Spleen (tissue), 11 donors: ENCODE measurements around the gene GLB1L. TPM values are rescaled to one million over a fixed set of nuclear protein-coding genes. Genes with fewer than 3 reads are reported as not detected.
A peak's percentile ranks its signal among the peaks of the same experiment; 100 is the strongest.

Source experiments
- DNase-seq: peaks from one replicate; pipeline ENCODE4 v3.0.0-alpha.2; 2020
- H3K27ac ChIP-seq, 8 donors: fragments of 200-600 bp; sonication (generic) in 7 of 8; 1 replicate in 4 of 8; 2 replicates in 4 of 8; pipeline versions ENCODE4 v1.5.0 to v1.8.0; 2016 to 2021; ENCODE audit warnings: inconsistent platforms in 4 of 8, mild to moderate bottlenecking in 4 of 8, moderate library complexity in 1 of 8
- H3K27me3 ChIP-seq, 7 donors: fragments of 200-600 bp; sonication (generic) in 6 of 7; replicated peaks in 1 of 7; 1 replicate in 4 of 7; 2 replicates in 3 of 7; pipeline versions ENCODE4 v1.5.0 to v1.8.0; 2016 to 2021; ENCODE audit warnings: inconsistent platforms in 3 of 7, mild to moderate bottlenecking in 1 of 7
- H3K36me3 ChIP-seq, 6 donors: fragments of 200-600 bp; sonication (generic) in 5 of 6; 1 replicate in 4 of 6; 2 replicates in 2 of 6; pipeline versions ENCODE4 v1.5.0 to v1.8.0; 2016 to 2021; ENCODE audit warnings: inconsistent platforms in 2 of 6
- H3K4me1 ChIP-seq, 6 donors: fragments of 200-600 bp; sonication (generic) in 5 of 6; 1 replicate in 3 of 6; 2 replicates in 3 of 6; pipeline versions ENCODE4 v1.5.0 to v1.8.0; 2016 to 2021; ENCODE audit warnings: inconsistent platforms in 3 of 6
- H3K4me3 ChIP-seq, 8 donors: fragments of 200-600 bp; sonication (generic) in 7 of 8; 1 replicate in 4 of 8; 2 replicates in 4 of 8; pipeline versions ENCODE4 v1.5.0 to v1.8.0; 2016 to 2021; ENCODE audit warnings: inconsistent platforms in 4 of 8, mild to moderate bottlenecking in 4 of 8, moderate library complexity in 2 of 8
- H3K9me3 ChIP-seq, 8 donors: fragments of 200-600 bp; sonication (generic) in 7 of 8; 1 replicate in 4 of 8; 2 replicates in 4 of 8; pipeline versions ENCODE4 v1.5.0 to v1.8.0; 2016 to 2021; ENCODE audit warnings: inconsistent platforms in 4 of 8
- CTCF ChIP-seq, 11 experiments: fragments of 200-600 bp in 7 of 11; fragments of 450-650 bp in 4 of 11; sonication (generic) in 4 of 11; IDR thresholded peaks in 8 of 11; conservative IDR thresholded peaks in 3 of 11; 1 replicate in 7 of 11; 2 replicates in 4 of 11; pipeline versions ENCODE4 v1.4.0 to v1.8.0; 2016 to 2021; ENCODE audit warnings: antibody characterized with exemption in 11 of 11, inconsistent platforms in 4 of 11, mild to moderate bottlenecking in 1 of 11
- POLR2A ChIP-seq, 3 donors: fragments of 450-650 bp; IDR thresholded peaks; one replicate each; pipeline ENCODE4 v1.5.1; 2017; ENCODE audit warnings: antibody characterized with exemption in 3 of 3, mild to moderate bottlenecking in 1 of 3
- POLR2AphosphoS5 ChIP-seq, 3 donors: sonication (generic); formaldehyde crosslinking; IDR thresholded peaks; one replicate each; pipeline ENCODE4 v1.5.1; 2017; ENCODE audit warnings: antibody characterized with exemption in 3 of 3
- WGBS, 5 donors: extraction: QIAGEN DNeasy Blood & Tissue Kit in 3 of 5; methylation state at CpG; one replicate each; pipeline versions ENCODE4 v1.1.5 to v1.1.7; 2013 to 2018; 5-methylcytosine and 5-hydroxymethylcytosine counted together
- intact Hi-C: fragments of 100-400 bp; cut with DNase I; formaldehyde crosslinking; loops from one replicate; pipeline ENCODE4 v1.15.0; 2023; ENCODE audit warnings: low total_unique reads
- polyA plus RNA-seq, 3 donors: library from polyadenylated mRNA; stranded (reverse); fragments of 200-250 nt; gene quantifications; one replicate each; pipeline ENCODE4 v1.2.1, GENCODE V29; 2013
- total RNA-seq, 7 donors: library from RNA; depleted of rRNA in 3 of 7; stranded (reverse); fragments of >200 nt in 3 of 7; fragmentation: NEBNext Ultra II Directional in 4 of 7; extraction: Animal tissue kit (Norgen Biotek cat#: 25700) in 4 of 7; gene quantifications; one replicate each; pipeline versions ENCODE4 v1.1.0 to v1.2.1, GENCODE V29; 2016 to 2021
- donor health status: healthy with polysubstance abuse.
- donor health status: DM: no; HTN: no; CAD: no; lungs with moderate emphysema.
- donor health status: DM: no; HTN: no; CAD: no.
- donor health status: Bipolar disorder and iron deficiency.
- donor health status: healthy.
- donor health status: DM: no; HTN: no; CAD: no.
- donor health status: DM: yes; HTN: yes; CAD: no.

The GLB1L gene
- total and polyA plus RNA-seq, 10 donors: 2.3 to 9.6 (median 7.5) TPM

- TF ChIP-seq POLR2A (IDR thresholded peaks at IDR 0.05) (peak; percentile 30 to 92 (median 65)), CTCF (IDR thresholded peaks at IDR 0.05 in 8 of 11, conservative IDR thresholded peaks at IDR 0.05 in 3 of 11) (peak in 6 of 11 experiments; percentile 23 to 61 (median 42)), POLR2AphosphoS5 (IDR thresholded peaks at IDR 0.05) (peak; percentile 99 to 100 (median 99))
- peak within 1 kb of the TSS; percentile 93 to 98 (median 97) for H3K27ac ChIP-seq
- peaks cover 7 to 55% (median 35%) of the 10 kb centered on the region in 6 donors for H3K4me1 ChIP-seq
- peaks cover 0 to 38% (median 15%) of the 10 kb centered on the region in 6 donors for H3K36me3 ChIP-seq
- H3K27me3 ChIP-seq: no peaks in the 10 kb centered on the region
- 0 to 1% (median 0%) methylated on average over 15 to 76 of the region's 76 CpGs for WGBS, 5 donors
- peak within 1 kb of the TSS; percentile 51 to 84 (median 60) for H3K4me3 ChIP-seq
- DNase-seq: peak; percentile 99
- intact Hi-C loops: loop anchor here (5.0 kb wide), 1 partner anchor 34 kb away; the partner anchor contains the start of gene SLC23A3
- H3K9me3 ChIP-seq: no peaks in the 10 kb centered on the region
Observed at GRCh38 chr2:219206328-219207133, 38.7 kb downstream of the GLB1L start, which contains the start of gene ZFAND2B. ZFAND2B (plus strand) TSS chr2:219206782; CDS start chr2:219206988, 206 bp downstream.

DNA sequence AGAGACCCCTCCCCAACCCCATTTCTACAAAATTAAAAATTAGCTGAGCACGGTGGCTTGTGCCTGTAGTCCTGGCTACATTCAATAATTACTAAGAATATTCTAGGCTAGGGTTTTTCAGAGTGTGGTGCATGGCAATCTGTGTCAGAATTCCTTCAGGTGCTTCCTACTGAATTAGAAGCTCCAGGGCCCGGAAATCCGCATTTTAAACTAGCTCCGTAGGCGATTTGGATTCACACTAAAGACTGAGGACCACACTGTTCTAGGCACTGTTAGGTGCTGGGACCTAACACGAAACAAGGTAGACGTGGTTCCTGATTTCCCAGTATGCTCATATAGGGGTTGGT lies 39.3 kb downstream of the GLB1L start:
- Histone ChIP-seq H3K27me3 (no peaks in the 10 kb centered on the region), H3K36me3 (peaks cover 0 to 35% (median 15%) of the 10 kb centered on the region in 6 donors), H3K4me1 (peaks cover 7 to 50% (median 30%) of the 10 kb centered on the region in 6 donors), H3K27ac (peak overlapping the region; percentile 93 to 98 (median 97)), H3K4me3 (peak overlapping the region; percentile 51 to 84 (median 60)), H3K9me3 (no peaks in the 10 kb centered on the region)
- intact Hi-C loops: loop anchor here (5.0 kb wide), 1 partner anchor 34 kb away; the partner anchor contains the start of gene SLC23A3
- no peak for DNase-seq
- WGBS, 5 donors: 17 to 28% (median 22%) methylated on average over 7 of the region's 7 CpGs
- TF ChIP-seq POLR2AphosphoS5 (IDR thresholded peaks at IDR 0.05): no peak
- no peak for TF ChIP-seq POLR2A (IDR thresholded peaks at IDR 0.05)
- TF ChIP-seq CTCF (IDR thresholded peaks at IDR 0.05 in 8 of 11, conservative IDR thresholded peaks at IDR 0.05 in 3 of 11): no peak

DNA sequence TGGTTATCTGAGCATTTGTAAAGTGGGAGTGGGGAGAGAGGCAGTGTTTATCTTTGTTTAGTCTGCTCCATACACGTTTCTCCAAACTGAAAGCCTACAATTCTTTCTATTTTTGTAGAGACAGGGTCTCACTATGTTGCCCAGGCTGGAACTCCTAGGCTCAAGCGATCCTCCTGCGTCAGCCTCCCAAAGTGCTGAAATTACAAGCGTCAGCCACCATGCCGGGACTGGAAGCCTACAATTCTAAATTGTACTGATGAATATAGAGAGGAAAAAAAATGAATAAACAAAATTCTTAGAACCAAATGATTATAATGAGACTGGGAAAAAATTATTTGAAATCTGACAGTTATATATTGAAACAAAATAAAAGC lies 40.1 kb downstream of the GLB1L start:
- Histone ChIP-seq H3K4me3 (no peak overlapping the region), H3K9me3 (no peaks in the 10 kb centered on the region), H3K4me1 (peaks cover 7 to 42% (median 29%) of the 10 kb centered on the region in 6 donors), H3K27me3 (peaks cover 0 to 4% (median 0%) of the 10 kb centered on the region in 7 donors), H3K36me3 (peaks cover 0 to 27% (median 15%) of the 10 kb centered on the region in 6 donors), H3K27ac (no peak overlapping the region)
- peak; percentile 19 for DNase-seq
- TF ChIP-seq POLR2A (IDR thresholded peaks at IDR 0.05): no peak
- no peak for TF ChIP-seq CTCF (IDR thresholded peaks at IDR 0.05 in 8 of 11, conservative IDR thresholded peaks at IDR 0.05 in 3 of 11)
- TF ChIP-seq POLR2AphosphoS5 (IDR thresholded peaks at IDR 0.05): no peak
- WGBS, 5 donors: 90 to 96% (median 94%) methylated on average over 5 of the region's 5 CpGs
- intact Hi-C loops: loop anchor here (5.0 kb wide), 1 partner anchor 33 kb away; the partner anchor contains the start of gene SLC23A3
